ENCODE results near the gene FAM110C.

FAM110C gene

DNA sequence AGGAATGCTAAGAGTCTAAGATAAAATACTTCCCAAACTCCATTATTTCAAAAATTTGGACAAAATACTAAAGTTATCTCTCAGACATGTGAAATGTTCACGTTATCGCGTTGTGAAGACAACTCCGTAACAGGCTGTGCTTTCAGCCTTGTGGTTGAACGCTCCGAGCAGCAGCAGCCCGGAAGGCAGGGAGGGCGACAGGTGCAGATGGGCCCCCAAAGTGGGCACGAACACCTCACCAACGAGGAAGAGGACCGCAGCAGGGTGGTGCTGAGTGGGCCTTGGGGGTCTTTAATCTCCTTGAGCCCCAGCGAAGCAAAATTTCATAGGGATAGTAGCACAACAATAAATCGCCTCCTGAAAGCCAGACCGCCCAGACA is 1.0 kb upstream of the FAM110C start:
- no peak for DNase-seq
- TF ChIP-seq, protein P1, sequence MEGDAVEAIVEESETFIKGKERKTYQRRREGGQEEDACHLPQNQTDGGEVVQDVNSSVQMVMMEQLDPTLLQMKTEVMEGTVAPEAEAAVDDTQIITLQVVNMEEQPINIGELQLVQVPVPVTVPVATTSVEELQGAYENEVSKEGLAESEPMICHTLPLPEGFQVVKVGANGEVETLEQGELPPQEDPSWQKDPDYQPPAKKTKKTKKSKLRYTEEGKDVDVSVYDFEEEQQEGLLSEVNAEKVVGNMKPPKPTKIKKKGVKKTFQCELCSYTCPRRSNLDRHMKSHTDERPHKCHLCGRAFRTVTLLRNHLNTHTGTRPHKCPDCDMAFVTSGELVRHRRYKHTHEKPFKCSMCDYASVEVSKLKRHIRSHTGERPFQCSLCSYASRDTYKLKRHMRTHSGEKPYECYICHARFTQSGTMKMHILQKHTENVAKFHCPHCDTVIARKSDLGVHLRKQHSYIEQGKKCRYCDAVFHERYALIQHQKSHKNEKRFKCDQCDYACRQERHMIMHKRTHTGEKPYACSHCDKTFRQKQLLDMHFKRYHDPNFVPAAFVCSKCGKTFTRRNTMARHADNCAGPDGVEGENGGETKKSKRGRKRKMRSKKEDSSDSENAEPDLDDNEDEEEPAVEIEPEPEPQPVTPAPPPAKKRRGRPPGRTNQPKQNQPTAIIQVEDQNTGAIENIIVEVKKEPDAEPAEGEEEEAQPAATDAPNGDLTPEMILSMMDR (IDR thresholded peaks at IDR 0.05; ENCODE audit: low read depth, low read length) = no peak
- Histone ChIP-seq H3K27ac (no peak overlapping the region), H3K27me3 (ENCODE audit: insufficient read depth, low read depth, severe bottlenecking) (peaks cover 57% of the 10 kb centered on the region), H3K36me3 (no peaks in the 10 kb centered on the region), H3K9me3 (ENCODE audit: severe bottlenecking) (no peaks in the 10 kb centered on the region), H3K4me3 (ENCODE audit: low read depth, low read length) (no peak overlapping the region)

DNA sequence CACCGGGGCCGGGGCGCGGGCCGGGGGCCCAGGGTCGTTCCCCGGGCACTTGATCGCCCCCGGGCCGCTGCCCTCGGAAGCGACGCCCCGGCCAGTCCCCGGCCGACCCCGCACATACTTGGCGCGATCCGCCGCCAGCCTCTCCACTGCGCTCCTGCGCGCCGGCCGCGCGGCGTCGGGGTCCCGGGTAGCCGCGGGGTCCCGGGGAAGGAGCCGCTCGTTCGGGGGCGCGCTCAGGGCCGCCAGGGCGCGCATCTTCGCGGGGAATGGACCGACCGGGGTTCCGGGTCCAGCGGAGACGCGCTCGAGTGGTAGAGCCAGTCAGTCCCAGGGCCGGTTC is 204 bp downstream of the FAM110C start:
- no peak overlapping the region for H3K27ac ChIP-seq
- H3K9me3 ChIP-seq (ENCODE audit: severe bottlenecking) = no peaks in the 10 kb centered on the region
- H3K27me3 ChIP-seq (ENCODE audit: insufficient read depth, low read depth, severe bottlenecking) = peaks cover 68% of the 10 kb centered on the region
- DNase-seq = no peak
- H3K36me3 ChIP-seq = no peaks in the 10 kb centered on the region
- H3K4me3 ChIP-seq (ENCODE audit: low read depth, low read length) = peak overlapping the region; percentile 58
- TF ChIP-seq, protein P1 (IDR thresholded peaks at IDR 0.05; ENCODE audit: low read depth, low read length) = no peak

DNA sequence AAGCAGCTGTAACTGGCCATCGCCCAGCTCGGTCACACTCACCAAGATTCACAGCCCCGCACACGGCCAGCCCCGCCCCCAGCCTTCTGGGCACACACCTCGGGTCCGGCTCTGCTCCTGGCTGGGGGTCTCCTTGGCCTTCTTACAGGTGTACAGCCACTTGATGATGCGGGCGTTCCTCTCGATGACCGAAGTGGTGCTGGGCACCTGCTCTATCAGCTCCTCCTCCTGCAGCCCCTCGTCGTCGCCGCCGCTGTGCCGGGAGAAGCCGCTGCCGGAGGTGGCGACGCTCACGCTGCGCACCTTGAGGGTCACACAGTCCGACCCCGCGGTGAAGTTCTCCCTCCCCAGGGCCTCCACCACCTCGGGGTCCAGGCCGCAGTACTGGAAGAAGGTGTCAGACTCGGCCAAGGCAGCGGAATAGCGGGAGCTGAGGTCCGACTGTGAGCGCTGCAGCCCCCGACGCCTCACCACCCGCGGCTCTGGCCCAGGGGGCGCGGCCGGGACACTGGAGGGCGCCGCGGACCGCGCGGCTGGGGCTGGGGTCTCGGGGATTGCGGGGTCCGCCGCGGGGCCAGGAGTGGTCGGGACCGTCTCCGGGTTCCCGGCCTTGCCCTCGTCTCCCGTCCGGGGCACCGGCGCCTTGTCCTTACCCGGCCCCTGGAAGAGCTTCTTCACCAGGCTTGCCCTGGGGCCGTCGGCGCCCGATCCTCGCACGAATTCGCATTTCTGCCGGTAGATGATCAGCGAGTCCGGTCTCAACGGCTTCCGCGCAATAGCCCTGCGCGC is 769 bp downstream of the FAM110C start:
- peak overlapping the region; percentile 58 for H3K4me3 ChIP-seq (ENCODE audit: low read depth, low read length)
- no peaks in the 10 kb centered on the region for H3K9me3 ChIP-seq (ENCODE audit: severe bottlenecking)
- TF ChIP-seq, protein P1 (IDR thresholded peaks at IDR 0.05; ENCODE audit: low read depth, low read length) = no peak
- peaks cover 73% of the 10 kb centered on the region for H3K27me3 ChIP-seq (ENCODE audit: insufficient read depth, low read depth, severe bottlenecking)
- no peak overlapping the region for H3K27ac ChIP-seq
- H3K36me3 ChIP-seq = no peaks in the 10 kb centered on the region
- DNase-seq = no peak

DNA sequence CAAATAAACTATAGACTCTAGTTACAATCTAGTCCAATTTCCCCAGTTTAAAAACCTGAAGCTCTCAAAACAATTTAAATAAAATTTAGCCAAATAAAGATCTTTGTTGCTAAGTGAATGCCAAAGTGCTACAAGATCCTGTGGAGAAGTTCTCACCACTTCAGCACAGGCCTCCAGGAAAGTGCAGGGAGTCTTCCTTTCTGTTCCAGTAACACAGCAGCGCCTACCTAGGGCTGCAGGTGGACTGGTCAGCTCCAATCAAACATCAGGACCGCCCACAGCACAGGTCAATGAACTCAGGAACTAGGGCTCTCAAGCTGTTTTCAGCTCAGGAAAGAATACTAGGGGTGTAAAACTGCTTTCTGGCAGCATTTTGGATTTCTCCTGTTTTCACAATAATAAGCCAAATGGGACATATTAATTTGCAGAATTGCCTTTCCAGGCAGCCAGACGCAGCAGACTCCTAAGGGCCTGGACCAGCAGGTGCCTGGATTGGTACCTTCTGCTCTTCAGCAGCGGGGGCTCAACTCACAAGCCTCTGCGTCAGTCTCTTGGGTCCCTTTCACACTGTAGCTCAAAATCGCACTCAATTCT is 1.5 kb downstream of the FAM110C start:
- DNase-seq = no peak
- peaks cover 80% of the 10 kb centered on the region for H3K27me3 ChIP-seq (ENCODE audit: insufficient read depth, low read depth, severe bottlenecking)
- TF ChIP-seq, protein P1 (IDR thresholded peaks at IDR 0.05; ENCODE audit: low read depth, low read length) = no peak
- no peaks in the 10 kb centered on the region for H3K36me3 ChIP-seq
- H3K9me3 ChIP-seq (ENCODE audit: severe bottlenecking) = no peaks in the 10 kb centered on the region
- peak overlapping the region; percentile 58 for H3K4me3 ChIP-seq (ENCODE audit: low read depth, low read length)
- no peak overlapping the region for H3K27ac ChIP-seq

DNA sequence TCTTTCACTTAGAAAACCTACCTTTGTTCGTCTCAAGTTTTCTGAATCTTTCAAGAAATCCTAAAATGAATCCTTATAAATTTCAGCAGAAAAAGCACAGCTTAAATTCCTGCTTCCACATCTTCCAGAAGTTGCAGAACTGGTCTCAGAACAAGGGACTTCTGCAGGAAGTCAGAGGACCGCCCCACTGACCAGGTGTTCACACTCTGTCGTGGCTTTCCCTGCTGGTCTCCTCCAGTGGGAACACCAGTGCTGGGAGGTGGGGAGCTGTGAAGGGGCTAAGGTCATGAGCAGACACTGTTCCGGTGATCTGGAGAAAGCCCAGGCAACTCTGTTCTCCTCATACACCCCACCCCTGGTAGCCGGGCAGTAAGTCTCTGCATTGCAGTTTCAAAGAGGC is 3.5 kb downstream of the FAM110C start:
- Histone ChIP-seq H3K4me3 (ENCODE audit: low read depth, low read length) (no peak overlapping the region), H3K27ac (no peak overlapping the region), H3K27me3 (ENCODE audit: insufficient read depth, low read depth, severe bottlenecking) (peaks cover 83% of the 10 kb centered on the region), H3K36me3 (no peaks in the 10 kb centered on the region), H3K9me3 (ENCODE audit: severe bottlenecking) (no peaks in the 10 kb centered on the region)
- DNase-seq = no peak
- TF ChIP-seq, protein P1 (IDR thresholded peaks at IDR 0.05; ENCODE audit: low read depth, low read length) = no peak
